Measurements from ENCODE around the gene PDE1C.

PDE1C gene

DNA sequence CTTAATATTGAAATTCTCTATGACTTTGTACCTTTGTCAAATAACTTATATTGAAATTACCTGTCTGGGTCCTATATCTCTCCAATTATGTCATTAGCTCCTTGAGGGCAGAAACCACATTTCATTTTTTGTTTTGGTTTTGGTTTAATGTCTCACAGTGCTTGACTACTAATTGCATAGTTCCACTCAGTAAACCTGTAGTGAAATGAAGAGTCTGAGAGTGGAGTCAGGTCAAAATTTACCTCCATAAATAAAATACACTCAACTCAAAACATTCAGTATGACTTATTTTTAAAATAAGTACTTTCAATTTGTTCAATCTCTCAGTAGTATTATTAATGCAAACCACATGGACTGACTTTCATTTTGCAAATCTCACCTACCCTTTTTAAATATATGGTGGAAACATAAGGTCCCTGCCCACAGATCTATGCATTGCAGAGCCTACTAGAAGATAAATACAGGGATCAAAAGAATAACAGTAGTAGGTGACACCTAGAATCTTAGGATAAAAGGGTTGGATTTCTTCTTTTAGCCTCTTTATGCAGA lies 32.5 kb downstream of the PDE1C start:
- TF ChIP-seq POU2F2 (IDR thresholded peaks at IDR 0.05; ENCODE audit: low read depth, low read length) = no peak
- TF ChIP-seq POLR2AphosphoS5 (IDR thresholded peaks at IDR 0.05; ENCODE audit: low read depth, low read length) = no peak
- TF ChIP-seq POLR2A (IDR thresholded peaks at IDR 0.05; ENCODE audit: low read depth, low read length) = no peak
- no peak for TF ChIP-seq SPI1 (IDR thresholded peaks at IDR 0.05; ENCODE audit: low read depth, low read length)
- no peak for TF ChIP-seq PAX5 (IDR thresholded peaks at IDR 0.05; ENCODE audit: insufficient read depth, low read length, severe bottlenecking)
- TF ChIP-seq TAF1 (IDR thresholded peaks at IDR 0.05; ENCODE audit: low read depth, low read length) = no peak
- DNase-seq (ENCODE audit: insufficient read length, low spot score) (no peak), FAIRE-seq (no peak)

DNA sequence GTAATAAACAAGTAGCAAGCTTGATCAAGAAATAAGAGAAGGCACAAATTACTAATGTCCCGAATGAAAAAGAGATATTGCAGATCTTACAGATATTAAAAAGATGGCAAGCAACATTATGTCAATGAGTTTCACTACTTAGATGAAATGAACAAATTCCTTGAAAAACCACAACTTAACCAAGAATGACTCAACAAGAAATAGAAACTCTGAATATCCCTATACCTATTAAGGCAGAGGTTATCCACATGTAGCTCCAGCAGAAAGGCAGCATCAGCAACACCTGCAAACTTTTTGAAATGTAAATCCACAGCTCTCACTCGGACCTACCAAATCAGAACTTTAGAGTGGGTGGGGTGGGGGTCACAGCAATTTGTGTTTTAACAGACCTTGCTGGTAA lies 33.6 kb downstream of the PDE1C start:
- no peak for DNase-seq (ENCODE audit: insufficient read length, low spot score)
- TF ChIP-seq PAX5 (IDR thresholded peaks at IDR 0.05; ENCODE audit: insufficient read depth, low read length, severe bottlenecking) = no peak
- TF ChIP-seq POU2F2 (IDR thresholded peaks at IDR 0.05; ENCODE audit: low read depth, low read length) = no peak
- TF ChIP-seq SPI1 (IDR thresholded peaks at IDR 0.05; ENCODE audit: low read depth, low read length) = no peak
- TF ChIP-seq POLR2A (IDR thresholded peaks at IDR 0.05; ENCODE audit: low read depth, low read length) = no peak
- TF ChIP-seq POLR2AphosphoS5 (IDR thresholded peaks at IDR 0.05; ENCODE audit: low read depth, low read length) = no peak
- no peak for TF ChIP-seq TAF1 (IDR thresholded peaks at IDR 0.05; ENCODE audit: low read depth, low read length)
- no peak for FAIRE-seq

DNA sequence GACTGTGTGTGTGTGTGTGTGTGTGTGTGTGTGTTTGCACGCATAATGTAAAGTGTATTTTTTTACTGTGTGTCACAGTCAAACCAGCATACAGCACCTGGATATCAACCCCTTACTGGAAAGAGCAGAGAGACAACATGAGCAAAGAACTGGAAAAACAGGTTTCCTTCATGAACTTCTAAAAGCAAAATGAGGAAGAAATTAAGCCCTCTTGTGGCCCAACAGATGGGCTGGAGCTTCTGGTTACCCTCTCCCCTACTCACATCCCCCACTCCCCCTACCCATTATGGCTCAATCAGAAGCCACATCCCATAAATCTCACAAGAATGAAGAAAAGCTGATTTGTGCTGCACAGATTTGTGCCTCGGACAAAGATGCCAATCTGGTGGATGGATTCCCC lies 36.2 kb downstream of the PDE1C start:
- FAIRE-seq (no peak), DNase-seq (ENCODE audit: insufficient read length, low spot score) (no peak)
- TF ChIP-seq POLR2AphosphoS5 (IDR thresholded peaks at IDR 0.05; ENCODE audit: low read depth, low read length) (no peak), SPI1 (IDR thresholded peaks at IDR 0.05; ENCODE audit: low read depth, low read length) (no peak), POU2F2 (IDR thresholded peaks at IDR 0.05; ENCODE audit: low read depth, low read length) (no peak), PAX5 (IDR thresholded peaks at IDR 0.05; ENCODE audit: insufficient read depth, low read length, severe bottlenecking) (no peak)

DNA sequence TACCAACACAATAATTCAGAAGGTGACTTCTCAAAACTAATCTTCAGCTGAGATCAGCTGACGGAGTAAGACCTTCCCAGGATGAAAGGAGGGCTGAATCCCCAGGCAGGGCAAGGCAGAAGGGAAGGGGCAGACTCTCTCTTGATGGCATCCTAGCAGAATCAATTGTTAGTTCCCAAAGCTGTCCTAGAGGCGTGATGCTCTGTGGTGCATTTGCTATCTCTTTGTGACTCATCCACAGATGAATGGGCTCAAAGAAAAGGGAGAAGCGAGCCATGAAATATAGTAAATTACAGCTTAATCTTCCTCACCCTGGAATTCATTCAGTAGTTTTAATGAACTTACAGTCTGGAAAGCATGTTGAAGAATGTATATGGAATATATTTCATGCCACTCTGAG lies 37.2 kb downstream of the PDE1C start:
- DNase-seq (ENCODE audit: insufficient read length, low spot score) = no peak
- FAIRE-seq = no peak
- TF ChIP-seq PAX5 (IDR thresholded peaks at IDR 0.05; ENCODE audit: insufficient read depth, low read length, severe bottlenecking) = no peak
- TF ChIP-seq SPI1 (IDR thresholded peaks at IDR 0.05; ENCODE audit: low read depth, low read length) = no peak
- TF ChIP-seq POU2F2 (IDR thresholded peaks at IDR 0.05; ENCODE audit: low read depth, low read length) = no peak
- TF ChIP-seq TAF1 (IDR thresholded peaks at IDR 0.05; ENCODE audit: low read depth, low read length) = no peak
- no peak for TF ChIP-seq POLR2AphosphoS5 (IDR thresholded peaks at IDR 0.05; ENCODE audit: low read depth, low read length)
- no peak for TF ChIP-seq POLR2A (IDR thresholded peaks at IDR 0.05; ENCODE audit: low read depth, low read length)

DNA sequence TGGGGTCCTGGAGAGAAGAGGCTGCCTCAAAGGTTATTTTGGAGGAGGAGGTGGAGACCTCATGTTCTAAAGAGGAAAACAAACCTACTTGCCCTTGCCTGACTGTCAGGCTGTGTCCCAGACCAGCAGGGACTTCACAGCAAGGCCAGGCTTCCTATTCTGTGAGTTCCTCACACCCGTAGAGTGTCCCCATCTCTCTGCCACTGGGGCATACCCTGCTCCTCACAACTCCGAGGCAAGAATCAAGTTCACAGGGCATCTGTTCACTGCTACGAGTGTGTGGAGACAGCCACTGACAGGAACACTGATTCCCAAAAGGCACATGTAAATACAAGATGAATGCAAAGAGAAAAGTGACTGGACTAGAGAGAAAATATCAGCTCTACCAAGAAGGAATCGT lies 38.0 kb downstream of the PDE1C start:
- TF ChIP-seq PAX5 (IDR thresholded peaks at IDR 0.05; ENCODE audit: insufficient read depth, low read length, severe bottlenecking) (no peak), POLR2A (IDR thresholded peaks at IDR 0.05; ENCODE audit: low read depth, low read length) (no peak), SPI1 (IDR thresholded peaks at IDR 0.05; ENCODE audit: low read depth, low read length) (no peak), POLR2AphosphoS5 (IDR thresholded peaks at IDR 0.05; ENCODE audit: low read depth, low read length) (no peak), POU2F2 (IDR thresholded peaks at IDR 0.05; ENCODE audit: low read depth, low read length) (no peak), TAF1 (IDR thresholded peaks at IDR 0.05; ENCODE audit: low read depth, low read length) (no peak)
- FAIRE-seq (no peak), DNase-seq (ENCODE audit: insufficient read length, low spot score) (no peak)

DNA sequence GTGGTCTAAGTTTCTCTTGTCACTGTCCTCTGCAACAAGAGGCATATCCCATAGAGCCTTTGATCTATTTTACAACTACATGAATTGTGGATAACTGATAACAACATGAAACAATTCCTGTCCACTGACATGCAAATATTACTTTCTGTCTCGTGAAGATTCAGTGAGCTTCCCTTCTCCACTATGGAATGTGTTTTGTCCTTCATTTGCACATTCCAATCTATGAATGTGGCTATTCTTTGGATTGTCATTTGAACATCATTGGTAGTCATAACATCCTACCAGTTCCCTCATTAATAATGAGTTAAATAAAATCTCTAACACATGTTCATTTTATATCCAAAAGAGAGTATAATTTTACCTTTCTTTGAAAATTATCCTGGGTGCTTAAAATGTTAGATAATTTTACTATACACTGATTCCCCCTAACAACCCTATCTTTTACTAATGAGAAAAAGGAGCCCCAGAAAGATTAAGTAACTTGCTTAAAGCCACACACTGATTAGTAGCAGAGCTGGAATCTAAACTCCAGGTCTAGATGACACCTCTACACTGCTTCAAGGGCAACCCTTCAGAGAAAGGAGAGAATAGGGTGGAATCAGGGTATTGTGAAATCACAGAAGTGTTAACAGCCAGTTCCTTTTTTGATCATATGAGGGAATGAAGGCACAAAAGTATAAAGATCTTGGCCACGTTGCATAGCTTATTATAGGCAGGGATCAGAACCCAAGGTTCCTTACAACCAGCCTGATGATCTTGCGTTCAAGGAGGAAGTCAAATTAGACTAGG lies 39.1 kb downstream of the PDE1C start:
- DNase-seq (ENCODE audit: insufficient read length, low spot score) (no peak), FAIRE-seq (no peak)
- TF ChIP-seq POU2F2 (IDR thresholded peaks at IDR 0.05; ENCODE audit: low read depth, low read length) (no peak), POLR2AphosphoS5 (IDR thresholded peaks at IDR 0.05; ENCODE audit: low read depth, low read length) (no peak), POLR2A (IDR thresholded peaks at IDR 0.05; ENCODE audit: low read depth, low read length) (no peak), PAX5 (IDR thresholded peaks at IDR 0.05; ENCODE audit: insufficient read depth, low read length, severe bottlenecking) (no peak), SPI1 (IDR thresholded peaks at IDR 0.05; ENCODE audit: low read depth, low read length) (no peak), TAF1 (IDR thresholded peaks at IDR 0.05; ENCODE audit: low read depth, low read length) (no peak)

DNA sequence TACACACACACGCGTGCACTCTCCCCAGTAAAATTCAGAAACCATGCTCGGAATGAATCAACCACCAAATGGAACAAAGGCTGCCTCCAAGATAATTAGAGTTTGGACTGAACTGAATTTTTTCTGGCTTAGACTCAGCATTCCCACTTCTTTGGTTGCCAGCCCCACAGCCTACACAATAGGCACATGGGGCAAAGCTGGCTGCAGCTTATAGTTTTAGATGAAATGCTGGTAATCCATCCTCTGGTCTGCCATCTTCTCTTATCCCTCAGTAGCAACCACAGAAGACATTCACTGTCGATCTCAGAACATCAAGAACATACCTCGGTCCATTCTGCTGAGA lies 44.2 kb downstream of the PDE1C start:
- no peak for FAIRE-seq
- DNase-seq (ENCODE audit: insufficient read length, low spot score) = no peak
- TF ChIP-seq POLR2A (IDR thresholded peaks at IDR 0.05; ENCODE audit: low read depth, low read length) = no peak
- no peak for TF ChIP-seq SPI1 (IDR thresholded peaks at IDR 0.05; ENCODE audit: low read depth, low read length)
- TF ChIP-seq TAF1 (IDR thresholded peaks at IDR 0.05; ENCODE audit: low read depth, low read length) = no peak
- TF ChIP-seq POLR2AphosphoS5 (IDR thresholded peaks at IDR 0.05; ENCODE audit: low read depth, low read length) = no peak
- TF ChIP-seq PAX5 (IDR thresholded peaks at IDR 0.05; ENCODE audit: insufficient read depth, low read length, severe bottlenecking) = no peak
- TF ChIP-seq POU2F2 (IDR thresholded peaks at IDR 0.05; ENCODE audit: low read depth, low read length) = no peak

DNA sequence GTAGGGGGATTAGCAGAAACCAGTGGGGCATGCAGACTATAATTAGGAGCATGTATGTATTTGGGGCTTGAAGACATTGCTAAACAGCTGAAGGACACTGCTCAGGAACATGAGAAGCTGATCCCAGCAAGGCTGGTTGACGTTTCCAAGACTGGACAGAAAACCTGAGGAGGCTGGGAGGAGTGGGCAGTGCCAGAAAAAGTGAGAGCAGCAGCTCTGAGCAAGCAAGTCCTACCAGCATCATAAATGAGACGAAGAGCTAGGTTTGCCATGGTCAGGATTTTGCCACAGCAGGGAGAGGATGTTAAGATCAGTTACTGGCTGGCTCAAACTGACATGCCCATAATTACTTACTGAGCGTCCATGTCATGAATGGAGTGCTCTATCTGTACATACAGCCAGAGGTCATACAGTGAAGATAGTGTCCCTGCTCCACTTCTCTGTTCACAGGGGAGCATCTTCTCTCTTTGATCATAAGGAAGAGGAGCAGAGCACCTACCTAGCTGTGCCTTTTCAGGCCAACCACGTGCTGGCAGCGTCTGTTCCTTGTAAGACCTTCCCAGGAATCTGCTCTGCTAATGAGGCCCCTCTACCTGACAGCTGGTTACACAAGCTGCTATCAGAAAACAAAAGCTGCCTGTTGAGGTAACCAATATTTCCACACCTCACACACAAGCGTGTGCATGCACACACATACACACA lies 44.7 kb downstream of the PDE1C start:
- DNase-seq (ENCODE audit: insufficient read length, low spot score) = no peak
- no peak for TF ChIP-seq PAX5 (IDR thresholded peaks at IDR 0.05; ENCODE audit: insufficient read depth, low read length, severe bottlenecking)
- no peak for TF ChIP-seq POLR2AphosphoS5 (IDR thresholded peaks at IDR 0.05; ENCODE audit: low read depth, low read length)
- no peak for TF ChIP-seq TAF1 (IDR thresholded peaks at IDR 0.05; ENCODE audit: low read depth, low read length)
- TF ChIP-seq SPI1 (IDR thresholded peaks at IDR 0.05; ENCODE audit: low read depth, low read length) = no peak
- no peak for TF ChIP-seq POLR2A (IDR thresholded peaks at IDR 0.05; ENCODE audit: low read depth, low read length)
- TF ChIP-seq POU2F2 (IDR thresholded peaks at IDR 0.05; ENCODE audit: low read depth, low read length) = no peak
- FAIRE-seq = no peak

DNA sequence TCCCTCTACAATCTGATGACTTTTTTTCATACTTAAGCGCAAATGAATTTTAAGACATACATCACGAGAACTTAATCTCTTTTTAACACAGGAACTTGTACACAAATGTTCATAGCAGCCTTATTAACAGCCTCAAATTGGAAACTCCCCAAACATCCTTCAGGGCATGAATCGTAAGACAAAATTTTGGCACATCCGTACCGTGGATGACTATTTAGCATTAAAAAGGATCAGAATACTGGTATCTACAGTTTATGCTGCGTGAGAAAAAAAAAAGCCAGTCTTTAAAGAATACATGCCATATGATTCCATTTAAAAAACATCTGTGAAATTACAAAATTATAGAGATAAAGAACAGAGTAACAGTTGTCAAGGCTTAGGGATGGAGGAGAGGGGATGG lies 46.8 kb downstream of the PDE1C start:
- TF ChIP-seq POLR2A (IDR thresholded peaks at IDR 0.05; ENCODE audit: low read depth, low read length) = no peak
- no peak for TF ChIP-seq POLR2AphosphoS5 (IDR thresholded peaks at IDR 0.05; ENCODE audit: low read depth, low read length)
- TF ChIP-seq PAX5 (IDR thresholded peaks at IDR 0.05; ENCODE audit: insufficient read depth, low read length, severe bottlenecking) = no peak
- TF ChIP-seq POU2F2 (IDR thresholded peaks at IDR 0.05; ENCODE audit: low read depth, low read length) = no peak
- TF ChIP-seq SPI1 (IDR thresholded peaks at IDR 0.05; ENCODE audit: low read depth, low read length) = no peak
- TF ChIP-seq TAF1 (IDR thresholded peaks at IDR 0.05; ENCODE audit: low read depth, low read length) = no peak
- FAIRE-seq = no peak
- no peak for DNase-seq (ENCODE audit: insufficient read length, low spot score)

Measured in GM12891 (cell line).